HepG2 (cell line): ENCODE measurements around the gene ASAP2. TPM values are rescaled to one million over a fixed set of nuclear protein-coding genes. Genes with fewer than 3 reads are reported as not detected.
A peak's percentile ranks its signal among the peaks of the same experiment; 100 is the strongest.

ENCODE experiments used
- ATRX ChIP-seq: sonication (generic); formaldehyde crosslinking; IDR thresholded peaks from 2 replicates; pipeline ENCODE4 v1.4.0; 2020; ENCODE audit warnings: missing genetic modification reagents, borderline replicate concordance
- BRD4 ChIP-seq: sonication (generic); formaldehyde crosslinking; IDR thresholded peaks from 2 replicates; pipeline ENCODE4 v1.4.0; 2020; ENCODE audit warnings: missing genetic modification reagents
- CHD4 ChIP-seq: fragments of 200-600 bp; sonication (generic); IDR thresholded peaks from 2 replicates; pipeline ENCODE4 v1.7.0; 2017; ENCODE audit warnings: mild to moderate bottlenecking, low read length, borderline replicate concordance
- CSRNP1 ChIP-seq: sonication (generic); formaldehyde crosslinking; IDR thresholded peaks from 2 replicates; pipeline ENCODE4 v1.8.1; 2023; ENCODE audit warnings: mild to moderate bottlenecking, missing genetic modification reagents
- ELF4 ChIP-seq: sonication (generic); formaldehyde crosslinking; IDR thresholded peaks from 2 replicates; pipeline ENCODE4 v1.5.0; 2020; ENCODE audit warnings: missing genetic modification reagents, mild to moderate bottlenecking, moderate library complexity, borderline replicate concordance
- FOXK2 ChIP-seq: fragments of 450-650 bp; IDR thresholded peaks from 2 replicates; pipeline ENCODE4 v1.6.1; 2016
- HOXA9 ChIP-seq: sonication (generic); formaldehyde crosslinking; IDR thresholded peaks from 2 replicates; pipeline ENCODE4 v1.8.1; 2022; ENCODE audit warnings: missing genetic modification reagents, mild to moderate bottlenecking, moderate library complexity, borderline replicate concordance
- KLF16 ChIP-seq, 2 experiments: sonication (generic) in 1 of 2; formaldehyde crosslinking in 1 of 2; IDR thresholded peaks; 2 replicates each; pipeline versions ENCODE4 v1.6.1 to v1.8.0; 2016 to 2023; ENCODE audit warnings: missing genetic modification reagents in 2 of 2, missing compliant biosample characterization in 1 of 2
- RXRA ChIP-seq: sonication (generic); formaldehyde crosslinking; IDR thresholded peaks from 2 replicates; pipeline ENCODE4 v1.5.1; 2020; ENCODE audit warnings: missing genetic modification reagents
- SOX5 ChIP-seq: IDR thresholded peaks from 2 replicates; pipeline ENCODE4 v1.6.1; 2016; ENCODE audit warnings: borderline replicate concordance
- THAP8 ChIP-seq: sonication (generic); formaldehyde crosslinking; IDR thresholded peaks from 2 replicates; pipeline ENCODE4 v1.5.1; 2020; ENCODE audit warnings: missing genetic modification reagents, mild to moderate bottlenecking, borderline replicate concordance
- TRIM22 ChIP-seq: fragments of 450-650 bp; IDR thresholded peaks from 2 replicates; pipeline ENCODE4 v1.6.1; 2017
- ZBTB33 ChIP-seq: sonication (generic); formaldehyde crosslinking; IDR thresholded peaks from 2 replicates; pipeline ENCODE4 v1.4.0; 2020; ENCODE audit warnings: missing genetic modification reagents
- ZBTB7B ChIP-seq: sonication (generic); formaldehyde crosslinking; IDR thresholded peaks from 2 replicates; pipeline ENCODE4 v1.4.0; 2020; ENCODE audit warnings: missing genetic modification reagents
- ZFAT ChIP-seq: sonication (generic); formaldehyde crosslinking; conservative IDR thresholded peaks from 2 replicates; pipeline ENCODE4 v1.8.1; 2023; ENCODE audit warnings: missing genetic modification reagents, inconsistent platforms
- ZFY ChIP-seq: sonication (generic); formaldehyde crosslinking; IDR thresholded peaks from 2 replicates; pipeline ENCODE4 v1.4.0; 2020; ENCODE audit warnings: missing genetic modification reagents
- ZNF512B ChIP-seq: sonication (generic); formaldehyde crosslinking; IDR thresholded peaks from 2 replicates; pipeline ENCODE4 v1.5.1; 2020; ENCODE audit warnings: missing genetic modification reagents, mild to moderate bottlenecking, borderline replicate concordance
- ZNF749 ChIP-seq: sonication (generic); formaldehyde crosslinking; IDR thresholded peaks from 2 replicates; pipeline ENCODE4 v1.8.0; 2022; ENCODE audit warnings: mild to moderate bottlenecking, missing genetic modification reagents, moderate library complexity, borderline replicate concordance
- ZNF780A ChIP-seq: sonication (generic); formaldehyde crosslinking; IDR thresholded peaks from 2 replicates; pipeline ENCODE4 v1.8.0; 2022; ENCODE audit warnings: mild to moderate bottlenecking, missing genetic modification reagents, moderate library complexity
- polyA plus RNA-seq, 8 experiments: library from polyadenylated mRNA; depleted of rRNA in 3 of 8; stranded (reverse) in 7 of 8; unstranded in 1 of 8; fragments of >200 nt; fragmentation: Illumina TruSeq in 4 of 8; extraction: Trizol in 4 of 8; gene quantifications; 2 replicates each; pipeline versions ENCODE4 v1.2.1 to v1.2.3, GENCODE V29; 2011 to 2016; ENCODE audit warnings: low read depth in 4 of 8, missing spikeins in 1 of 8, mixed read lengths in 1 of 8; ENCODE audit not compliant: insufficient read depth in 1 of 8
- total RNA-seq, 5 experiments: library from RNA; depleted of rRNA; stranded (reverse); fragments of >200 nt; fragmentation: Illumina TruSeq; extraction: Trizol; gene quantifications; 2 replicates each; pipeline ENCODE4 v1.2.3, GENCODE V29; 2016; ENCODE audit warnings: low read depth in 1 of 5
- TF ChIP-seq, protein P1 (sequence below): sonication (generic); formaldehyde crosslinking; IDR thresholded peaks from 2 replicates; pipeline ENCODE4 v1.8.1; 2023; ENCODE audit warnings: missing genetic modification reagents, mild to moderate bottlenecking, borderline replicate concordance
- TF ChIP-seq, protein P2 (sequence below): IDR thresholded peaks from 2 replicates; pipeline ENCODE4 v1.6.1; 2016; ENCODE audit warnings: control low read depth

ASAP2 gene
- total and polyA plus RNA-seq, 2 of the 13 experiments (the other 11 are each of a cell fraction or from before 2014, with no cell fraction given): 7.3 to 22.3 TPM

DNA sequence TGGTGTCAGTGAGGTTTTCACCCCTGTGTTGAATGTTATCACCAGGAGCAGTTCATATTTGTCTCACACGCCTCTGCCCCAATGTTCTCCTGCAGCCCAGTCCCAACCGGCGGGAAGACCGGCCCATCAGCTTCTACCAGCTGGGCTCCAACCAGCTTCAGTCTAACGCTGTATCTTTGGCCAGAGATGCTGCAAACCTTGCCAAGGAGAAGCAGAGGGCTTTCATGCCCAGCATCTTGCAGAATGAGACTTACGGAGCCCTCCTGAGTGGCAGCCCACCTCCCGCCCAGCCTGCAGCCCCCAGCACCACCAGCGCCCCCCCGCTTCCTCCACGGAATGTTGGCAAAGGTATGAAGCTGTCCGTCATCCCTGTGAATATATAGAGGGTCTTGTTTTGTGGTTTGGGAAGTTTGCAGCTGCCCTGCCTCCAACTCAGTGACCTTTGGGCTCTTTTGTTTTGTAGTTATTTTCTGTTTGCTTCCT, 181.6 kb downstream of the ASAP2 start (continued):
- TF ChIP-seq, protein P1, sequence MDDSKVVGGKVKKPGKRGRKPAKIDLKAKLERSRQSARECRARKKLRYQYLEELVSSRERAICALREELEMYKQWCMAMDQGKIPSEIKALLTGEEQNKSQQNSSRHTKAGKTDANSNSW (CRISPR knock-in tag): no peak
- TF ChIP-seq BRD4 (CRISPR knock-in tag) (no peak), ZNF780A (CRISPR knock-in tag) (no peak), ZBTB33 (0 out of 2 replicates have a peak, but pooled peaks have one; percentile 7), ZNF512B (CRISPR knock-in tag) (no peak), FOXK2 (no peak), RXRA (CRISPR knock-in tag) (no peak), ZNF749 (CRISPR knock-in tag) (no peak), ZFAT (CRISPR knock-in tag) (no peak), TRIM22 (no peak), CHD4 (no peak), ZBTB7B (CRISPR knock-in tag) (0 out of 2 replicates have a peak, but pooled peaks have one; percentile 37), KLF16 (CRISPR knock-in tag; IDR thresholded peaks at IDR 0.05) (no peak), CSRNP1 (CRISPR knock-in tag) (no peak), ZFY (CRISPR knock-in tag) (no peak), HOXA9 (CRISPR knock-in tag) (no peak), ATRX (CRISPR knock-in tag) (no peak), SOX5 (peak; percentile 25; the same call in 1 of the 2 replicates), ELF4 (no peak), THAP8 (CRISPR knock-in tag) (no peak)
- TF ChIP-seq, protein P2, sequence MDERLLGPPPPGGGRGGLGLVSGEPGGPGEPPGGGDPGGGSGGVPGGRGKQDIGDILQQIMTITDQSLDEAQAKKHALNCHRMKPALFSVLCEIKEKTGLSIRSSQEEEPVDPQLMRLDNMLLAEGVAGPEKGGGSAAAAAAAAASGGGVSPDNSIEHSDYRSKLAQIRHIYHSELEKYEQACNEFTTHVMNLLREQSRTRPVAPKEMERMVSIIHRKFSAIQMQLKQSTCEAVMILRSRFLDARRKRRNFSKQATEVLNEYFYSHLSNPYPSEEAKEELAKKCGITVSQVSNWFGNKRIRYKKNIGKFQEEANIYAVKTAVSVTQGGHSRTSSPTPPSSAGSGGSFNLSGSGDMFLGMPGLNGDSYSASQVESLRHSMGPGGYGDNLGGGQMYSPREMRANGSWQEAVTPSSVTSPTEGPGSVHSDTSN (CRISPR knock-in tag): peak; percentile 56; the same call in 1 of the 2 replicates
